Calu3 (cell line): ENCODE data around the gene NDUFA5. TPM values are rescaled to one million over a fixed set of nuclear protein-coding genes. Genes with fewer than 3 reads are reported as not detected.

Experiments
- BruUV-seq: library from RNA; stranded (reverse); fragments of 400-500 nt; replicated peaks from 2 replicates; lab custom pipeline; 2021; lab: Mats Ljungman, UMichigan
- CTCF ChIA-PET: fragments of 300-600 bp; sonication (Branson Sonifier 250); formaldehyde crosslinking; loops from one replicate; lab custom pipeline; 2022; ENCODE audit warnings: antibody characterized with exemption; lab: Charles Lee
- DNase-seq: peaks from one replicate; pipeline ENCODE4 v3.0.0; 2022
- H3K27ac Mint-ChIP-seq: one replicate; pipeline ENCODE4 v1.8.0; 2022; ENCODE audit warnings: mixed read lengths; ENCODE audit not compliant: unreplicated experiment
- H3K27me3 Mint-ChIP-seq: one replicate; pipeline ENCODE4 v1.8.0; 2022; ENCODE audit warnings: mixed read lengths; ENCODE audit not compliant: unreplicated experiment
- H3K36me3 Mint-ChIP-seq: one replicate; pipeline ENCODE4 v1.8.0; 2022; ENCODE audit warnings: mild to moderate bottlenecking, moderate library complexity, mixed read lengths; ENCODE audit not compliant: insufficient read depth, unreplicated experiment
- H3K4me1 Mint-ChIP-seq: one replicate; pipeline ENCODE4 v1.8.0; 2022; ENCODE audit warnings: mild to moderate bottlenecking, low read depth, mixed read lengths; ENCODE audit not compliant: unreplicated experiment
- H3K4me3 Mint-ChIP-seq: one replicate; pipeline ENCODE4 v1.8.0; 2022; ENCODE audit warnings: mild to moderate bottlenecking, low read depth, moderate library complexity, mixed read lengths; ENCODE audit not compliant: unreplicated experiment
- H3K9me3 Mint-ChIP-seq: one replicate; pipeline ENCODE4 v1.8.0; 2022; ENCODE audit warnings: low read depth, mixed read lengths; ENCODE audit not compliant: unreplicated experiment
- CTCF ChIP-seq: fragments of 200-600 bp; IDR thresholded peaks from one replicate; pipeline ENCODE4 v1.8.0; 2022; ENCODE audit warnings: antibody characterized with exemption; ENCODE audit not compliant: unreplicated experiment
- intact Hi-C: fragments of 100-400 bp; cut with micrococcal nuclease; formaldehyde crosslinking; loops from one replicate; pipeline ENCODE4 v1.10.0; 2022; ENCODE audit not compliant: unreplicated experiment
- total RNA-seq: library from RNA; stranded (reverse); gene quantifications from 2 replicates; pipeline ENCODE4 v1.2.3, GENCODE V29; 2022

NDUFA5 gene
- total RNA-seq, 1 experiment from 2014 or later = 75.1 TPM

GRCh38 chr7:123588376-123588775 is 30.8 kb upstream of the NDUFA5 start:
- DNase-seq = no peak
- no peaks in the 10 kb centered on the region for H3K9me3 Mint-ChIP-seq
- no peak overlapping the region for H3K4me3 Mint-ChIP-seq
- no peaks in the 10 kb centered on the region for H3K36me3 Mint-ChIP-seq
- no TSS peak for BruUV-seq
- no peak for TF ChIP-seq CTCF
- H3K27ac Mint-ChIP-seq = no peak overlapping the region
- CTCF ChIA-PET = no interaction called here
- H3K27me3 Mint-ChIP-seq = peaks cover 10% of the 10 kb centered on the region
- no peaks in the 10 kb centered on the region for H3K4me1 Mint-ChIP-seq
- intact Hi-C loops = no loop called here

- intact Hi-C loops = loop anchor here (5.0 kb wide), 1 partner anchor 118 kb away; no protein-coding TSS in a partner anchor
- BruUV-seq = no TSS peak
- DNase-seq = no peak
- Mint-ChIP-seq H3K27ac (no peak overlapping the region), H3K36me3 (no peaks in the 10 kb centered on the region), H3K4me3 (no peak overlapping the region), H3K9me3 (no peaks in the 10 kb centered on the region), H3K4me1 (peaks cover 8% of the 10 kb centered on the region), H3K27me3 (no peaks in the 10 kb centered on the region)
- CTCF ChIA-PET = interaction anchor here (0.6 to 1.2 kb wide), 2 partner anchors 11 to 307 kb away, joined by 3 read pairs; no protein-coding TSS in a partner anchor
- TF ChIP-seq CTCF = no peak
Measured at GRCh38 chr7:123583821-123584220, 26.2 kb upstream of the NDUFA5 start.

- TF ChIP-seq CTCF = peak; percentile 11
- no peaks in the 10 kb centered on the region for H3K36me3 Mint-ChIP-seq
Measured at GRCh38 chr7:123581162-123581459, 23.5 kb upstream of the NDUFA5 start.

GRCh38 chr7:123580406-123581161 is 23.0 kb upstream of the NDUFA5 start:
- Mint-ChIP-seq H3K9me3 (no peaks in the 10 kb centered on the region), H3K4me3 (no peak overlapping the region), H3K27me3 (no peaks in the 10 kb centered on the region), H3K27ac (no peak overlapping the region), H3K4me1 (peaks cover 8% of the 10 kb centered on the region), H3K36me3 (no peaks in the 10 kb centered on the region)
- DNase-seq = peak; percentile 40
- TF ChIP-seq CTCF = peak; percentile 68
- CTCF ChIA-PET = interaction anchor here (0.7 to 1.1 kb wide), 3 partner anchors 31 to 121 kb away, joined by 3 to 10 read pairs (median 4); no protein-coding TSS in a partner anchor
- intact Hi-C loops = loop anchor here (2.0 to 5.0 kb wide), 2 partner anchors 122 to 292 kb away; no protein-coding TSS in a partner anchor
- BruUV-seq = no TSS peak

More at GRCh38 chr7:123581162-123581459, 23.5 kb upstream of the NDUFA5 start:
- CTCF ChIA-PET = interaction anchor here (0.7 to 1.1 kb wide), 4 partner anchors 30 to 577 kb away, joined by 3 to 10 read pairs (median 4); no protein-coding TSS in a partner anchor
- Mint-ChIP-seq H3K4me3 (no peak overlapping the region), H3K27ac (no peak overlapping the region), H3K27me3 (no peaks in the 10 kb centered on the region), H3K9me3 (no peaks in the 10 kb centered on the region), H3K4me1 (peaks cover 8% of the 10 kb centered on the region)
- DNase-seq = no peak
- no TSS peak for BruUV-seq
- intact Hi-C loops = loop anchor here (2.0 to 5.0 kb wide), 2 partner anchors 121 to 292 kb away; no protein-coding TSS in a partner anchor
